ENCODE measurements around the gene ATP13A4. TPM values are rescaled to one million over a fixed set of nuclear protein-coding genes. Genes with fewer than 3 reads are reported as not detected.

Gene ATP13A4
- total RNA-seq, 4 donors from 2014 or later = 0.77 to 5.9 (median 0.88) TPM; not detected in 1

- no peak for TF ChIP-seq CTCF (IDR thresholded peaks at IDR 0.05)
- TF ChIP-seq POLR2A (IDR thresholded peaks at IDR 0.05) = no peak
- no peak for DNase-seq
- H3K27ac ChIP-seq = no peak overlapping the region
- no peak overlapping the region for H3K4me3 ChIP-seq
- intact Hi-C loops (cut with DNase I; ENCODE audit: low total_unique reads) = no loop called here
- peaks cover 3 to 4% of the 10 kb centered on the region in 2 donors for H3K4me1 ChIP-seq
- no peaks in the 10 kb centered on the region for H3K27me3 ChIP-seq
- H3K36me3 ChIP-seq = no peaks in the 10 kb centered on the region
- H3K9me3 ChIP-seq = no peaks in the 10 kb centered on the region
Measured at GRCh38 chr3:193589616-193590015, 34.9 kb upstream of the ATP13A4 start.

- Histone ChIP-seq H3K27ac (no peak overlapping the region), H3K36me3 (no peaks in the 10 kb centered on the region), H3K27me3 (no peaks in the 10 kb centered on the region), H3K4me3 (no peak overlapping the region), H3K9me3 (no peaks in the 10 kb centered on the region), H3K4me1 (peaks cover 0 to under 1% of the 10 kb centered on the region in 2 donors)
- intact Hi-C loops (cut with DNase I; ENCODE audit: low total_unique reads) = no loop called here
- no peak for TF ChIP-seq POLR2A (IDR thresholded peaks at IDR 0.05)
- TF ChIP-seq CTCF (IDR thresholded peaks at IDR 0.05) = no peak
- DNase-seq = no peak
Measured at GRCh38 chr3:193589129-193589528, 34.4 kb upstream of the ATP13A4 start.

GRCh38 chr3:193586526-193586925 lies 31.8 kb upstream of the ATP13A4 start:
- DNase-seq = no peak
- Histone ChIP-seq H3K9me3 (no peaks in the 10 kb centered on the region), H3K36me3 (no peaks in the 10 kb centered on the region), H3K4me3 (no peak overlapping the region), H3K27ac (no peak overlapping the region), H3K27me3 (no peaks in the 10 kb centered on the region), H3K4me1 (no peaks in the 10 kb centered on the region)
- no peak for TF ChIP-seq POLR2A (IDR thresholded peaks at IDR 0.05)
- intact Hi-C loops (cut with DNase I; ENCODE audit: low total_unique reads) = no loop called here

GRCh38 chr3:193585530-193585929 lies 30.8 kb upstream of the ATP13A4 start:
- TF ChIP-seq POLR2A (IDR thresholded peaks at IDR 0.05) (no peak), CTCF (IDR thresholded peaks at IDR 0.05) (no peak)
- Histone ChIP-seq H3K27ac (no peak overlapping the region), H3K4me3 (no peak overlapping the region), H3K27me3 (no peaks in the 10 kb centered on the region), H3K4me1 (no peaks in the 10 kb centered on the region), H3K36me3 (no peaks in the 10 kb centered on the region), H3K9me3 (no peaks in the 10 kb centered on the region)
- intact Hi-C loops (cut with DNase I; ENCODE audit: low total_unique reads) = no loop called here
- DNase-seq = no peak

GRCh38 chr3:193574488-193575070 lies 19.9 kb upstream of the ATP13A4 start:
- no peaks in the 10 kb centered on the region for H3K9me3 ChIP-seq
- no peak overlapping the region for H3K4me3 ChIP-seq
- no peak overlapping the region for H3K27ac ChIP-seq
- TF ChIP-seq POLR2A (IDR thresholded peaks at IDR 0.05) = no peak
- no peak for TF ChIP-seq CTCF (IDR thresholded peaks at IDR 0.05)
- H3K4me1 ChIP-seq = no peaks in the 10 kb centered on the region
- no peaks in the 10 kb centered on the region for H3K36me3 ChIP-seq
- intact Hi-C loops (cut with DNase I; ENCODE audit: low total_unique reads) = no loop called here
- H3K27me3 ChIP-seq = no peaks in the 10 kb centered on the region
- DNase-seq = no peak

All from uterus (tissue), 4 donors.